HAP-1 (cell line): ENCODE results near the gene RAB3D.
"Not testable (repeated sequence)": the region's sequence is repeated elsewhere in the genome, so short reads cannot be mapped to it uniquely, and the experiment has no call there.

Experiments used
- DNase-seq, 2 experiments: peaks; one replicate each; pipeline ENCODE4 v3.0.0-alpha.2; 2016 to 2020; ENCODE audit warnings: low spot score in 2 of 2
- H3K27me3 ChIP-seq: fragments of 250-450 bp; sonication (Bioruptor Pico); 2 replicates; pipeline ENCODE4 v1.5.1; 2020; ENCODE audit warnings: low read depth, mild to moderate bottlenecking, moderate library complexity
- H3K36me3 ChIP-seq: fragments of 250-450 bp; sonication (Bioruptor Pico); replicated peaks from 2 replicates; pipeline ENCODE4 v1.5.1; 2020; ENCODE audit warnings: mild to moderate bottlenecking
- H3K4me1 ChIP-seq: fragments of 250-450 bp; sonication (Bioruptor Pico); 2 replicates; pipeline ENCODE4 v1.5.1; 2020; ENCODE audit warnings: mild to moderate bottlenecking
- H3K4me3 ChIP-seq: fragments of 250-450 bp; sonication (Bioruptor Pico); 2 replicates; pipeline ENCODE4 v1.5.1; 2020; ENCODE audit warnings: mild to moderate bottlenecking, moderate library complexity
- H3K9me3 ChIP-seq: fragments of 250-450 bp; sonication (Bioruptor Pico); 2 replicates; pipeline ENCODE4 v1.5.1; 2020; ENCODE audit warnings: mild to moderate bottlenecking, moderate library complexity
- in situ Hi-C: fragments of 300-500 bp; cut with MboI; formaldehyde crosslinking; loops from 3 replicates; pipeline ENCODE4 v1.14.3; 2020; ENCODE audit warnings: low sequenced_read_pairs, inconsistent platforms, mixed read lengths

Gene RAB3D

GRCh38 chr19:11339254-11340098 is at the start of gene RAB3D:
TSS of gene RAB3D (minus strand) at chr19:11339657. CDS start at chr19:11337399, 2,258 bp downstream.
- Histone ChIP-seq H3K36me3 (peaks cover 8% of the 10 kb centered on the region), H3K9me3 (0 out of 2 replicates have a peak, but pooled peaks cover 2% of the 10 kb centered on the region), H3K4me3 (peak within 1 kb of the TSS; percentile 68), H3K4me1 (peaks cover 8% of the 10 kb centered on the region; the same call in 1 of the 2 replicates), H3K27me3 (no peaks in the 10 kb centered on the region)
- DNase-seq, result peak; percentile 92 to 98
- in situ Hi-C loops, result no loop called here

- DNase-seq, result no peak
- in situ Hi-C loops, result no loop called here
- no peak overlapping the region for H3K4me3 ChIP-seq
- H3K36me3 ChIP-seq, result no peaks in the 10 kb centered on the region
- H3K27me3 ChIP-seq, result no peaks in the 10 kb centered on the region
- no peaks in the 10 kb centered on the region for H3K9me3 ChIP-seq
- peaks cover 7% of the 10 kb centered on the region for H3K4me1 ChIP-seq
Measured at GRCh38 chr19:11387162-11388034, 47.9 kb upstream of the RAB3D start.

GRCh38 chr19:11384778-11385129 is 45.3 kb upstream of the RAB3D start:
- Histone ChIP-seq H3K36me3 (no peaks in the 10 kb centered on the region), H3K4me3 (no peak overlapping the region), H3K9me3 (no peaks in the 10 kb centered on the region), H3K4me1 (peaks cover 16% of the 10 kb centered on the region), H3K27me3 (no peaks in the 10 kb centered on the region)
- in situ Hi-C loops, result no loop called here
- DNase-seq, result no peak

- in situ Hi-C loops, result no loop called here
- H3K27me3 ChIP-seq, result no peaks in the 10 kb centered on the region
Measured at GRCh38 chr19:11383706-11384048, 44.2 kb upstream of the RAB3D start.

GRCh38 chr19:11382898-11383705 is 43.6 kb upstream of the RAB3D start:
- no peaks in the 10 kb centered on the region for H3K9me3 ChIP-seq
- peak overlapping the region; percentile 30 for H3K4me3 ChIP-seq
- no peaks in the 10 kb centered on the region for H3K27me3 ChIP-seq
- DNase-seq, result peak in 1 of 2 experiments; percentile 69
- peaks cover 16% of the 10 kb centered on the region for H3K4me1 ChIP-seq
- in situ Hi-C loops, result no loop called here
- H3K36me3 ChIP-seq, result no peaks in the 10 kb centered on the region

More at GRCh38 chr19:11383706-11384048, 44.2 kb upstream of the RAB3D start:
- no peaks in the 10 kb centered on the region for H3K36me3 ChIP-seq
- H3K9me3 ChIP-seq, result no peaks in the 10 kb centered on the region
- peaks cover 16% of the 10 kb centered on the region for H3K4me1 ChIP-seq
- H3K4me3 ChIP-seq, result peak overlapping the region; percentile 30
- DNase-seq, result no peak

- Histone ChIP-seq H3K4me1 (peaks cover 22% of the 10 kb centered on the region), H3K9me3 (no peaks in the 10 kb centered on the region), H3K4me3 (peak overlapping the region; percentile 52), H3K27me3 (no peaks in the 10 kb centered on the region), H3K36me3 (peaks cover 6% of the 10 kb centered on the region; the same call in 1 of the 2 replicates)
- in situ Hi-C loops, result no loop called here
- peak; percentile 98 to 99 for DNase-seq
Measured at GRCh38 chr19:11380653-11381537, 41.4 kb upstream of the RAB3D start.

GRCh38 chr19:11379857-11380350 is 40.4 kb upstream of the RAB3D start:
- Histone ChIP-seq H3K9me3 (no peaks in the 10 kb centered on the region), H3K36me3 (peaks cover 6% of the 10 kb centered on the region; the same call in 1 of the 2 replicates), H3K27me3 (no peaks in the 10 kb centered on the region), H3K4me1 (peaks cover 27% of the 10 kb centered on the region), H3K4me3 (peak overlapping the region; percentile 52)
- no peak for DNase-seq
- in situ Hi-C loops, result no loop called here

GRCh38 chr19:11379269-11379845 is 39.9 kb upstream of the RAB3D start:
- H3K4me3 ChIP-seq, H3K27me3 ChIP-seq, H3K36me3 ChIP-seq, in situ Hi-C loops, DNase-seq, H3K9me3 ChIP-seq: not testable (repeated sequence)
- peaks cover 27% of the 10 kb centered on the region for H3K4me1 ChIP-seq

GRCh38 chr19:11378319-11379189 is 39.1 kb upstream of the RAB3D start:
- Histone ChIP-seq H3K4me1 (peaks cover 33% of the 10 kb centered on the region), H3K4me3 (no peak overlapping the region), H3K9me3 (no peaks in the 10 kb centered on the region), H3K27me3 (no peaks in the 10 kb centered on the region), H3K36me3 (peaks cover 6% of the 10 kb centered on the region; the same call in 1 of the 2 replicates)
- DNase-seq, result peak; percentile 34 to 79
- in situ Hi-C loops, result no loop called here

GRCh38 chr19:11377756-11378155 is 38.3 kb upstream of the RAB3D start:
- Histone ChIP-seq H3K4me1 (peaks cover 28% of the 10 kb centered on the region), H3K27me3 (no peaks in the 10 kb centered on the region), H3K4me3 (no peak overlapping the region), H3K36me3 (peaks cover 6% of the 10 kb centered on the region; the same call in 1 of the 2 replicates), H3K9me3 (no peaks in the 10 kb centered on the region)
- no peak for DNase-seq
- in situ Hi-C loops, result no loop called here

GRCh38 chr19:11377237-11377636 is 37.8 kb upstream of the RAB3D start:
- peaks cover 25% of the 10 kb centered on the region for H3K4me1 ChIP-seq
- peaks cover 6% of the 10 kb centered on the region; the same call in 1 of the 2 replicates for H3K36me3 ChIP-seq
- no peak overlapping the region for H3K4me3 ChIP-seq
- no peaks in the 10 kb centered on the region for H3K9me3 ChIP-seq
- DNase-seq, result no peak
- in situ Hi-C loops, result no loop called here
- no peaks in the 10 kb centered on the region for H3K27me3 ChIP-seq
